ENCODE data around the gene KDM2B.

DNA sequence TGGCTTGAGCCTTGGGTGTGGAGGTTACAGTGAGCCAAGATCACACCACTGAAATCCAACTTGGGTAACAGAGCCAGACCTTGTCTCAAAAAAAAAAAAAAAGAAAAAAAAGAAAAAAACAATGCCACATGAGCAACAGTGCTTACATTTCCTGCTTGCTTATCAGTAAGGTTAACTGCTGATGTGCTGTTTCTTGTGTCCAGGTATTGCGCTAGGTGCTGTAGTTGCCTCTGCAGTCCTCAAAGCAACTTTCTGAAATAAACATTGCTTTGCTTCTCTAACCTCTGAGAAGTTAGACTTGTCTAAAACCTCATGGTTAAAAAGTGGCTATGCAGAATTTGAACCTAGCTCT, 156.2 kb downstream of the KDM2B start:
- TF ChIP-seq, protein P1, sequence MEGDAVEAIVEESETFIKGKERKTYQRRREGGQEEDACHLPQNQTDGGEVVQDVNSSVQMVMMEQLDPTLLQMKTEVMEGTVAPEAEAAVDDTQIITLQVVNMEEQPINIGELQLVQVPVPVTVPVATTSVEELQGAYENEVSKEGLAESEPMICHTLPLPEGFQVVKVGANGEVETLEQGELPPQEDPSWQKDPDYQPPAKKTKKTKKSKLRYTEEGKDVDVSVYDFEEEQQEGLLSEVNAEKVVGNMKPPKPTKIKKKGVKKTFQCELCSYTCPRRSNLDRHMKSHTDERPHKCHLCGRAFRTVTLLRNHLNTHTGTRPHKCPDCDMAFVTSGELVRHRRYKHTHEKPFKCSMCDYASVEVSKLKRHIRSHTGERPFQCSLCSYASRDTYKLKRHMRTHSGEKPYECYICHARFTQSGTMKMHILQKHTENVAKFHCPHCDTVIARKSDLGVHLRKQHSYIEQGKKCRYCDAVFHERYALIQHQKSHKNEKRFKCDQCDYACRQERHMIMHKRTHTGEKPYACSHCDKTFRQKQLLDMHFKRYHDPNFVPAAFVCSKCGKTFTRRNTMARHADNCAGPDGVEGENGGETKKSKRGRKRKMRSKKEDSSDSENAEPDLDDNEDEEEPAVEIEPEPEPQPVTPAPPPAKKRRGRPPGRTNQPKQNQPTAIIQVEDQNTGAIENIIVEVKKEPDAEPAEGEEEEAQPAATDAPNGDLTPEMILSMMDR (IDR thresholded peaks at IDR 0.05; ENCODE audit: control extremely low read depth in 1 of 3, insufficient read depth in 1 of 3, low read depth in 1 of 3, low read length in 3 of 3), result no peak
- no peak for TF ChIP-seq EP300 (IDR thresholded peaks at IDR 0.05; ENCODE audit: borderline replicate concordance in 1 of 2, low read depth in 2 of 2, low read length in 2 of 2)
